ENCODE measurements around the gene LRRC25.

DNA sequence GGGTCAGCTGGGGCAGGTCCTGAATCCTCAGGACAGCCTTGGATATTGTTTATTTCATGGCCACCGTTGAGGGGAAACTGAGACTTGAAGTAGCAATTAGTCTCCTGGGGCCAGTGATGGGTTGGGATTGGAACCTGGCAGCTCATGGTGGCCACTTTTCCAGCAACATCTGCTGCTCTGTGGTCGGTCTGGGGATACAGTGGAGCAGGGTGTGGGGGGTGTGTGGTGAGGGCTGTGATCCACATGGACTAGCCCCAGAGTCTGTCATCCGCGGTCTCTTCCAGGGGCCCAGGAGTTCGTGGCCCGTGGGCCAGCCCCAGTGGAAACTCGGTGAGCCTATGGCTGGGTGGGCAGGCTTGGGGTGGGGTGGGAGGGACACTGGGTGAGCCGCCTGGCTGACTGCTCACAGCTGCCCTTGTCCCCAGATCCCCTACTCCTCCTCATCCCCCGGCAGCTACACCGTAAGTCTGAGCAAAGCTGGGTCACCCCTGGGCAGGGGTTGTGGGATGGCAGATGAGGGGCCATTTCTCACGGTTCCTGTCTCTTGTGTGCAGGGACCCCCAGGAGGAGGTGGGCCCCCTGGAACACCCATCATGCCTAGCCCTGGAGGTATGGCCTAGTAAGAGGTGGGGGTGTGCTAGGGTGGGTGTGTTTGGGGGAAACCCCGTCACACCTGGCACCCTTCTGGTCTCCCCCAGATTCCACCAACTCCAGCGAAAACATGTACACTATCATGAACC is 35.0 kb upstream of the LRRC25 start:
- TF ChIP-seq, protein P1, sequence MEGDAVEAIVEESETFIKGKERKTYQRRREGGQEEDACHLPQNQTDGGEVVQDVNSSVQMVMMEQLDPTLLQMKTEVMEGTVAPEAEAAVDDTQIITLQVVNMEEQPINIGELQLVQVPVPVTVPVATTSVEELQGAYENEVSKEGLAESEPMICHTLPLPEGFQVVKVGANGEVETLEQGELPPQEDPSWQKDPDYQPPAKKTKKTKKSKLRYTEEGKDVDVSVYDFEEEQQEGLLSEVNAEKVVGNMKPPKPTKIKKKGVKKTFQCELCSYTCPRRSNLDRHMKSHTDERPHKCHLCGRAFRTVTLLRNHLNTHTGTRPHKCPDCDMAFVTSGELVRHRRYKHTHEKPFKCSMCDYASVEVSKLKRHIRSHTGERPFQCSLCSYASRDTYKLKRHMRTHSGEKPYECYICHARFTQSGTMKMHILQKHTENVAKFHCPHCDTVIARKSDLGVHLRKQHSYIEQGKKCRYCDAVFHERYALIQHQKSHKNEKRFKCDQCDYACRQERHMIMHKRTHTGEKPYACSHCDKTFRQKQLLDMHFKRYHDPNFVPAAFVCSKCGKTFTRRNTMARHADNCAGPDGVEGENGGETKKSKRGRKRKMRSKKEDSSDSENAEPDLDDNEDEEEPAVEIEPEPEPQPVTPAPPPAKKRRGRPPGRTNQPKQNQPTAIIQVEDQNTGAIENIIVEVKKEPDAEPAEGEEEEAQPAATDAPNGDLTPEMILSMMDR (IDR thresholded peaks at IDR 0.05), result no peak
- TF ChIP-seq POLR2AphosphoS5 (IDR thresholded peaks at IDR 0.05), result no peak
- TF ChIP-seq POLR2A (IDR thresholded peaks at IDR 0.05), result no peak

Data from breast epithelium (tissue), 3 donors.